Mucosa of stomach (tissue), 1 donor: Measurements from ENCODE around the gene CT45A1.
"Not testable (repeated sequence)": the region's sequence is repeated elsewhere in the genome, so short reads cannot be mapped to it uniquely, and the experiment has no call there.

Experiments used
- H3K27me3 ChIP-seq: one replicate; pipeline ENCODE4 v1.7.0; 2013; ENCODE audit warnings: mild to moderate bottlenecking, low read length; ENCODE audit not compliant: control insufficient read depth, insufficient read depth
- H3K36me3 ChIP-seq: one replicate; pipeline ENCODE4 v1.7.0; 2013; ENCODE audit warnings: low read length; ENCODE audit not compliant: control insufficient read depth, insufficient read depth
- H3K4me1 ChIP-seq: one replicate; pipeline ENCODE4 v1.7.0; 2013; ENCODE audit warnings: mild to moderate bottlenecking, low read length; ENCODE audit not compliant: control insufficient read depth, insufficient read depth
- H3K4me3 ChIP-seq: one replicate; pipeline ENCODE4 v1.7.0; 2013; ENCODE audit warnings: low read length
- H3K9ac ChIP-seq: one replicate; pipeline ENCODE4 v1.7.0; 2013; ENCODE audit warnings: mild to moderate bottlenecking, low read length, moderate library complexity
- H3K9me3 ChIP-seq: one replicate; pipeline ENCODE4 v1.7.0; 2013; ENCODE audit warnings: mild to moderate bottlenecking, low read length, moderate library complexity; ENCODE audit not compliant: control insufficient read depth
- donor health status: Pancreatic carcinoma.

The CT45A1 gene, protein sequence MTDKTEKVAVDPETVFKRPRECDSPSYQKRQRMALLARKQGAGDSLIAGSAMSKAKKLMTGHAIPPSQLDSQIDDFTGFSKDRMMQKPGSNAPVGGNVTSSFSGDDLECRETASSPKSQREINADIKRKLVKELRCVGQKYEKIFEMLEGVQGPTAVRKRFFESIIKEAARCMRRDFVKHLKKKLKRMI

DNA sequence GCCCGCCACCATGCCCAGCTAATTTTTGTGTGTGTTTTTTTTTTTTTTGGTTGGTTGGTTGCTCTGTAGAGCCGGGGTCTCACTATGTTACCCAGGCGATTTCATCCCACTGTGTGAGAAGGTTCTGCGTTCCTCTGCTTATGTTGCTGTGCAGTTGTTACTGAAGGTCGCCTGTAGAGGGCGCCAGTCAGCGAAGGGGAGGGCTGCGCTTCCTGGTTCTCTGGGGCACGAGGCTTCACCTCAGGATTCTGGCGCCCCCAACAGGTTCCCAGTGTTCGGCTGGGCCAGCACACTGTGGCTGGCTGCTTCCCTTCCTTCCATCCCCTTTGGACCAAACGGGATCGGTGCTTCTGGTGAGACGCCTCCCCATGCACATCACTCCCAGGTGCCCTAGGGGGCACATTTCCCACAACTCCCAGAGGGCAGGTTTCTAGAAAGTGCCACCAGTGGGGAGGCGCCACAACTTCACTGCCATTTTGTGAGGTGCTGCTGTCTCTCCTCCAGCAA, at the start of gene CT45A1:
CT45A1 (plus strand) TSS at position 457 of the 507 bp plus-strand sequence. CDS start 5,302 bp downstream, outside the sequence.
- not testable (repeated sequence) for H3K4me1 ChIP-seq, H3K27me3 ChIP-seq, H3K9ac ChIP-seq, H3K4me3 ChIP-seq, H3K36me3 ChIP-seq, H3K9me3 ChIP-seq

DNA sequence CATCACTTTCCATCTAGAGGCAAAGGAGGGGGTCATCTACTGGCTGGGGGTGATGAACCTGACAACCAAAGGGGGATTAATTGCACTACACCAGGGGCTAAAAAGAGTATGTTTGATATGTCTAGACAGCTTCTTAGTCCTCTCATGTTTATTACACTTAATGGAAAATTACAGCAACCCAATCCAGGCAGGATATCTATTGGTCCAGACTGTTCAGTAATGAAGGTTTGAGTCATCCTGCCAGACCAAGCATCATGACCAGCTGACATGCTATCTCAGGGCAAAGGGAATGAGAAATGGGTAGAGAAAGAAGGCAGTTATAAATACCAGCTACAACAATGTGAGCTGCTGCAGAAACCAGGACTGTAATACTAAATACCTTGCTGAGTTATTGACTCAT, 40.5 kb upstream of the CT45A1 start:
- H3K27me3 ChIP-seq, H3K9me3 ChIP-seq, H3K36me3 ChIP-seq, H3K4me1 ChIP-seq, H3K9ac ChIP-seq, H3K4me3 ChIP-seq: not testable (repeated sequence)

DNA sequence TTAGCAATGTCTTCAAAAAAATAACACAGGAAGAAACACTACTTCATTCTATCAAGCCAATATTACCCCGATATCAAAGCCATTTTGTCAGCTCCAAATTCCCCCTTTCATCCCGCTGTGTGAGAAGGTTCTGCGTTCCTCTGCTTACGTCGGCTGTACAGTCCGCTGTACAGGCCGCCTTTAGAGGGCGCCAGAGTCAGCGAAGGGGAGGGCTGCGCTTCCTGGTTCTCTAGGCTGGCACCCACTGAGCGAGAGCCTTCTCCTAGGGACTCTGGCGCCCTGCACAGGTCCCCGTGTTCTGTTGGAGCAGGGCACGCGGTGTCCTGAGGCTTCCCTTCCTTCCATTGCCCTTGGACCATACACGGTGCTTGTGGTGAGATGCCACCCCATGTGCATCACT, 25.3 kb upstream of the CT45A1 start:
- H3K36me3 ChIP-seq = no peaks in the 10 kb centered on the region
- H3K4me3 ChIP-seq = no peak overlapping the region
- H3K4me1 ChIP-seq = no peaks in the 10 kb centered on the region
- no peak overlapping the region for H3K9ac ChIP-seq
- H3K27me3 ChIP-seq = no peaks in the 10 kb centered on the region
- no peaks in the 10 kb centered on the region for H3K9me3 ChIP-seq

DNA sequence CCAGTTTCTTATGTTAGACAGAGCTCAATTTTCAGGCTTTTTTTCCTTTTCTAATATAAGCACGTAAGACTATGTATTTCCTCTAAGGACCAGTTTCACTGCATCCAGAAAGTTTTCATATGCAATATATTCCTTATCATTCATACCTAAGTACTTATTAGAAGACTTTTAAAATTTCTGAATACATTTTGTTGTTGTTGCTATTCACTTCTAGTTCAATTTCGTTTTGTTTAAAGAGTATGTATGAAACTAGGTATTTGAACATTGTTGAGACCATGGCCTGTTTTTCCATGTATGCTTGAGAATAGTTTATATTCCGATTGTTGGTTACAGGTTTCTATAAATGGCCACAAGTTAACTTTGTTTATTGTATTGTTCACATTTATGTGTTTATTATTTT, 18.0 kb upstream of the CT45A1 start:
- Histone ChIP-seq H3K4me1 (no peaks in the 10 kb centered on the region), H3K9me3 (no peaks in the 10 kb centered on the region), H3K4me3 (no peak overlapping the region), H3K27me3 (no peaks in the 10 kb centered on the region), H3K9ac (no peak overlapping the region), H3K36me3 (no peaks in the 10 kb centered on the region)

DNA sequence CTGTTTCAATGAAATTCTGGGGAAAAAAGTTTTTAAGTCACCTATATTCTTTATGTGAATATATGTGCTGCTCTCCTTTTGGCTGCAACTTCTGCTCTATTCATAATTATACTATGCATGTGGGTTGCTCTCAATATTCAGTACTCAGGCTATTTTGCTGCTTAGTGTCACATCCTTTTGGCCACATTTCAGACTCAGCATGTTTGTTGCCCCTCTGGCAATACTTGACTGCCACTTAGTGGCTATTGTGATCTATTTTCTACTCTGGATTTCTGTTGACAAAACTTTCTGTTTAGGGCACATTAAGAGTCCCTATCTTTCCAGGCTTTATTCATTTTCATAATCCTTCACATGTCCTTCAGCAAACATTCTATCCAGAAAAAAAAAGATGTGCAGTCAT, 15.8 kb upstream of the CT45A1 start:
- no peaks in the 10 kb centered on the region for H3K36me3 ChIP-seq
- H3K9me3 ChIP-seq = no peaks in the 10 kb centered on the region
- no peak overlapping the region for H3K4me3 ChIP-seq
- H3K27me3 ChIP-seq = no peaks in the 10 kb centered on the region
- H3K4me1 ChIP-seq = no peaks in the 10 kb centered on the region
- no peak overlapping the region for H3K9ac ChIP-seq

DNA sequence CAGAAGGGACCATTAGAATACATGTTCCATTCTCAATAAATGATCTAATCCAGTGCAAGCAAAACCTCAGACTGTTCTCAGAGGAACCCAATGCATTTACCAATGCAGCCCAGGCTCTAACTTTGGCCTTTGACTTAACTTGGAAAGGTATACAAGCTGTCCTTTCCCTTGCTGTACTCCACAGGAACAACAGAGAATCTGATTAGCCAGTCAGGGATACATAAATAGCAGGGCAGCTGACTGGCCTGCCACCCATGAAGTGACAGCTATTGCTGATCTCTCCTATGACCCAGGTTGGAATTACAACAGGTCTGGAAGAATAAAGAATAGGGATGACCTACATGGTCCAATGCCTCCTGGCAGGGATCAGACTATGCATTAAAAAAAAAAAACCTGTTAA, 14.5 kb upstream of the CT45A1 start:
- no peak overlapping the region for H3K9ac ChIP-seq
- H3K36me3 ChIP-seq = no peaks in the 10 kb centered on the region
- H3K27me3 ChIP-seq = no peaks in the 10 kb centered on the region
- no peak overlapping the region for H3K4me3 ChIP-seq
- no peaks in the 10 kb centered on the region for H3K9me3 ChIP-seq
- no peaks in the 10 kb centered on the region for H3K4me1 ChIP-seq

DNA sequence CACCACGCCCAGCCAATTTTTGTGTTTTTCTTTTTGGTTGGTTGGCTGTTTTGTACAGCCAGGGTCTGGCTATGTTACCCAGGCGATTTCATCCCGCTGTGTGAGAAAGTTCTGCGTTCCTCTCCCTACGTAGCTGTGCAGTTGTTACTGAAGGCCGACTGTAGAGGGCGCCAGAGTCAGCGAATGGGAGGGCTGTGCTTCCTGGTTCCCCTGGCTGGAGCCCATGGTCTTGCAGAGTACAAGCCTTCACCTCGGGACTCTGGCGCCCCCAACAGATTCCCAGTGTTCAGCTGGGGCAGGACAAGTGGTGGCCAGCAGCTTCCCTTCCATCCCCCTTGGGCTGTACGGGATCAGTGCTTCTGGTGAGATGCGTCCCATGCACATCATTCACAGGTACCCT, 5.6 kb upstream of the CT45A1 start:
- no peak overlapping the region for H3K9ac ChIP-seq
- H3K4me1 ChIP-seq = no peaks in the 10 kb centered on the region
- H3K9me3 ChIP-seq = no peaks in the 10 kb centered on the region
- no peaks in the 10 kb centered on the region for H3K36me3 ChIP-seq
- no peak overlapping the region for H3K4me3 ChIP-seq
- H3K27me3 ChIP-seq = no peaks in the 10 kb centered on the region

DNA sequence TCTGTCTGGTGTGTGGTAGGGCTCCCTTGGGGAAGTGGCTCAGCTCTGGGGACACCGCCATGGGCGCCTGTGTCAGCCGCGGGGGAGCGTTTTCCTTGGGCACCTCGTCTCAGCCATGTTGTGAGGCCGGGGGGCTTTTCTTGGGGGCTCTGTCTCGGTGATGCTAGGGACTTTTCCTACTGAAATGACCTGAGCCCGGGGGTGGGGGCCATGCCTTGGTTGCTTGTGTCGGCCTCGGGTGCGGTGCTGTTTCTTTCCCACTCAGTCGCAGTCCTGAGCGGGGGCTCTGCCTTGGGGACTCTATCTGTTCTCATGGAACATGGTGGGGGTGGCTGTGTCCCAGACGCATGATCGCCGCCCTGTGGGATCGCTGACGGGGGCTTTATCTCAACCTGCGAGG, 356 bp downstream of the CT45A1 start:
- H3K9me3 ChIP-seq = no peaks in the 10 kb centered on the region
- H3K4me1 ChIP-seq = no peaks in the 10 kb centered on the region
- no peaks in the 10 kb centered on the region for H3K27me3 ChIP-seq
- H3K9ac ChIP-seq = no peak overlapping the region
- no peak overlapping the region for H3K4me3 ChIP-seq
- no peaks in the 10 kb centered on the region for H3K36me3 ChIP-seq

DNA sequence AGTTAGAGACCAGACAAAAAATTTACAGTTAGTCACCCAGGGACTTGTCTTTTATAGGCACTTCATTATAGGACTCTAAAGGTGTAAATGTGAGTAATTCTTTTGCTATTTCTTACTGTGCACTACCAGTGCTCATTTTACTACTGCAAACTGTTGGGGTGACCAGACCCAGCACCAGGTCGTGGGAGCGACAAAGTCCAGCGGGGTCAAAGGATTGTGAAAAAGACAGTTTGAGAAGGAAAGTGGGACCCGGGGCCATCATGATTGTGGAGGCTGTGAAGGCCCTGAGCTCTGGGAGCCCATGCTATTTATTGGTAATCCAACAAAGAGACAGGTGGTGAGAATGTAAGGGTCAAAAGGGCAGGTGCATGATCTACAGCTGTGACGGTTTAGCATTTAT, 21.2 kb downstream of the CT45A1 start:
- not testable (repeated sequence) for H3K27me3 ChIP-seq, H3K4me1 ChIP-seq, H3K36me3 ChIP-seq, H3K9me3 ChIP-seq, H3K4me3 ChIP-seq, H3K9ac ChIP-seq

DNA sequence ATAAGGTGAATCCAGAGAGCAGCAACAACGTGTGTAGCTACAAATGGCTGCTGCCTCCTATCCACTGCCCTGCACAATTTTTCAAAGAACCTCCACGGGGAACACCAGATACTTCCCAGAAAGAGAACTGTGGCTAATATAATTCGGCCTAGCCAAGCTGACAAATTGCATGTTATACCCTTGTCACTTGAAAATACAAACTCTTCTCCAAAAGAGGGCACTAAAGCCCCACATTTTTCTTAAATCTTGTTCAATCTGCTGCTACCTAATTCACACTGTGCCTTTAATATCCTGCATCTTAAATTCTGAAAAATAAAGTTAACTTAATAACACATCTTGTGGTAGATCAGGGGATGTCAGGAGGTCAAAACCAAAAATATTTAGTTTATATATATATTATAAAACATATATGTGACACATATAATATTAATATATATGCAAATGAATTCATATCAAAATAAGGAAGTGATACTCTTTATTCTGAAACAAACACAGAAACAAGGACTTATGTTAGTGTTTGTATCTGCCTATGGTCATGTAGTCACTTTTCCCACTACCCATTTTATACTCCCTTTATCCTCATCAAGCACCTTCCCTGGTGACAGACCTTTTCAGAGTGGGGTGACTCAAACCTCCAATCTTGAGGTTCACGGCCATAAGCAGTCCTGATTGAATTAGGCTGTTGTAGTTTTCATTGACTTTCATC, 24.1 kb downstream of the CT45A1 start:
- no peak overlapping the region for H3K4me3 ChIP-seq
- no peaks in the 10 kb centered on the region for H3K36me3 ChIP-seq
- no peak overlapping the region for H3K9ac ChIP-seq
- H3K4me1 ChIP-seq = no peaks in the 10 kb centered on the region
- no peaks in the 10 kb centered on the region for H3K27me3 ChIP-seq
- H3K9me3 ChIP-seq = no peaks in the 10 kb centered on the region

DNA sequence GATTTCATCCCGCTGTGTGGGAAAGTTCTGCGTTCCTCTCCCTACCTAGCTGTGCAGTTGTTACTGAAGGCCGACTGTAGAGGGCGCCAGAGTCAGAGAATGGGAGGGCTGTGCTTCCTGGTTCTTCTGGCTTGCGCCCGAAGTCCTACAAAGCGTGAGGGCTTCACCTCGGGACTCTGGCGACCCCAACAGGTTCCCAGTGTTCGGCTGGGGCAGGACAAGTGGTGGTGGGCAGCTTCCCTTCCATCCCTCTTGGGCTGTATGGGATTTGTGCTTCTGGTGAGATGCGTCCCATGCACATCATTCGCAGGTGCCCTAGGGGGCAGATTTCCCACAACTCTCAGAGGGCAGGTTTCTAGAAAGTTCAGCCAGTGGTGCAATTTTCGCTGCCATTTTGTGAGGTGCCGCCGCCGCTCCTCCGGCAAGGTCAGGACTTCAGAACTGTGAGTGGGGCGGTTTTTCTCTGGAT, 27.3 kb downstream of the CT45A1 start:
- Histone ChIP-seq H3K9me3 (no peaks in the 10 kb centered on the region), H3K9ac (no peak overlapping the region), H3K36me3 (no peaks in the 10 kb centered on the region), H3K27me3 (no peaks in the 10 kb centered on the region), H3K4me3 (no peak overlapping the region), H3K4me1 (no peaks in the 10 kb centered on the region)

DNA sequence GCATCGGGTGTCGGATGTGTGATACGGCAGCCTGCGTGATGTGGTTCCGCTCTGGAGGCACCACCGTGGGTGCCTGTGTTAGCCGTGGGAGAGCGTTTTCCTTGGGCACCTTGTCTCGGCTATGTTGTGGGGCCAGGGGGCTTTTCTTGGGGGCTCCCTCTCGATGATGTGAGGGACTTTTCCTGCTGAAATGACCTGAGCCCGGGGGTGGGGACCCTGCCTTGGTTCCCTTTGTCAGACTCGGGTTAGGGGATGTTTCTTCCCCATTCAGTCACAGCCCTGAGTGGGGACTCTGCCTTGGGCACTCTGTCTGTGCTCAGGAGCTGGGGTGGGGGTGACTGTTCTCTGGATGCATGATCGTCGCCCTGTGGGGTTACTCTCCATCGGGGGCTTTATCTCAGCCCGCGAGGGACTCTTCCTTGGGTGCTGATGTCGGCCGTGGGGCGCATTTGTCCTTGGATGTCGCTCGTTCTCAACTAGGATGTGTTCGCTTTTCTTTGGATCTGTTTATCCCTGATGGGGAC, 27.8 kb downstream of the CT45A1 start:
- H3K27me3 ChIP-seq = no peaks in the 10 kb centered on the region
- H3K9ac ChIP-seq = no peak overlapping the region
- H3K36me3 ChIP-seq = no peaks in the 10 kb centered on the region
- no peak overlapping the region for H3K4me3 ChIP-seq
- no peaks in the 10 kb centered on the region for H3K9me3 ChIP-seq
- H3K4me1 ChIP-seq = no peaks in the 10 kb centered on the region
